ENCODE results near the gene STON2. TPM values are rescaled to one million over a fixed set of nuclear protein-coding genes. Genes with fewer than 3 reads are reported as not detected.

The STON2 gene
- total and polyA plus RNA-seq, 8 donors: 0.76 to 4.6 (median 1.8) TPM

DNA sequence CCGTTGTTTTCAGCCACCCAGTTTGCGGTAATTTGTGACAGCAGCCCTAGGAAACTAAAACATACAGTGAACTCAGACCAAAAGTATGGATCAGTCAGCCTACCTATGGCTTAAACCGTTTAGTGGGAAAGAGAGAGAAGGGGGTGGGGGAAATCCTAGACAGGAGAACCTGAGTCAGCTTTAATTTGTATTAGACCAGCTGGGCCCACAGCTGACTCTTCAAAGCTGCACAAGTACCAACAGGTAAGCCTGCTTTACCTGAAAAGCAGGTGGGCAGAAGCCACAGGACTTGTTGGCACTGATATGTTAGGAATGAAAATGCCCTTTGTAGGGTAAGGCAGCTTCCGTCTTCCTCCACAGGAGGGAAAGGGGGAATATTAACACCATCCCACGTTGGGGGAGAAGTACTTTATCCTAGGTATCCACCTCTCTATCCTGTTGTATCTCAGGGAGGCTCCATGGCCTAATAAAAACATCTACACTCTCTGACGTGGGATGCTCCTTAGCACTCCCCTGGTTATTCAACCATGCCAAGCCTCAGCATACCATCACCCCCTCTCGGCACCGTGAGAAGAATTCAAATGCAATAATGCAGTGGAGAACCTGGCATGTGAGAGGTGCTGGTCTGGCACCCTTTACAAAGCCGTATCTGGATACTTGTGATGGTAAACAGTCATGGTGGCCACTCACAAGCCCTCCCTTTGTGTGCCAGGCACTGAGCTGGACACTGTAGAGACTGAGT, 70.3 kb downstream of the STON2 start:
- no peaks in the 10 kb centered on the region for H3K27me3 ChIP-seq
- no peaks in the 10 kb centered on the region for H3K4me1 ChIP-seq
- H3K4me3 ChIP-seq: no peak overlapping the region
- H3K9me3 ChIP-seq: no peaks in the 10 kb centered on the region
- no peak for TF ChIP-seq CTCF (IDR thresholded peaks at IDR 0.05)
- FAIRE-seq: no peak
- no peak overlapping the region for H3K27ac ChIP-seq
- intact Hi-C loops (cut with DNase I): no loop called here
- ATAC-seq: peak in 2 of 4 donors; percentile 22 to 46
- DNase-seq: no peak
- WGBS, 2 donors: 64 to 76% methylated on average over 9 of the region's 9 CpGs
- no peaks in the 10 kb centered on the region for H3K36me3 ChIP-seq

GRCh38 chr14:81326451-81326850, 73.7 kb downstream of the STON2 start:
- intact Hi-C loops (cut with DNase I): no loop called here
- ATAC-seq: no peak
- no peaks in the 10 kb centered on the region for H3K9me3 ChIP-seq
- no peaks in the 10 kb centered on the region for H3K27me3 ChIP-seq
- no peak for DNase-seq
- no peak overlapping the region for H3K4me3 ChIP-seq
- TF ChIP-seq CTCF (IDR thresholded peaks at IDR 0.05): no peak
- H3K4me1 ChIP-seq: no peaks in the 10 kb centered on the region
- WGBS, 2 donors: 63 to 77% methylated on average over 2 of the region's 2 CpGs
- FAIRE-seq: no peak
- no peaks in the 10 kb centered on the region for H3K36me3 ChIP-seq
- no peak overlapping the region for H3K27ac ChIP-seq

DNA sequence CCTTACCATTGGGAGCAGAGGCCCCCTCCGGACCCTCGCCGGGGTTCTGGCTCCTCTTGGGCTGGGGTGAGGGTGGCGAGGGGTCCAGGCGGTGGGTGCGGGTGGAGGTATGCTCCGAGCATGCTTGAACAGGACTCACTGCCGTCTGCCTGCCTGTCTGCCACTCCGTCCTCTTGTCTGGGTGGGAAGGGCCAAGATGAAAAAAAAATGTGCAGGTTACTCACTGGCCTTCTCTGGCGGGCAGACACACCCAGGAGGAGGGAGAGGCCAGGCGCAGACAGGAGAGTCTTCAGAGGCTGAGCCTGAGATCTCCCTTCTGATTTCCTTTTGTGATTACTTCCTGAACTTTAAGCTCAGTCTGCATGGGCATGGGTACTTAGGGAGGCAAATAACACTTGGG, 76.1 kb downstream of the STON2 start:
- H3K27me3 ChIP-seq: no peaks in the 10 kb centered on the region
- H3K36me3 ChIP-seq: no peaks in the 10 kb centered on the region
- H3K9me3 ChIP-seq: no peaks in the 10 kb centered on the region
- peak overlapping the region in 2 of 4 donors; percentile 12 to 23 for H3K4me3 ChIP-seq
- peak in 3 of 4 donors; percentile 59 to 83 (median 83) for ATAC-seq
- H3K4me1 ChIP-seq: no peaks in the 10 kb centered on the region
- intact Hi-C loops (cut with DNase I): no loop called here
- no peak for TF ChIP-seq CTCF (IDR thresholded peaks at IDR 0.05)
- no peak overlapping the region for H3K27ac ChIP-seq
- WGBS, 2 donors: 41 to 46% methylated on average over 11 of the region's 11 CpGs
- peak in 1 of 6 donors; percentile 49 for DNase-seq
- no peak for FAIRE-seq

- H3K4me1 ChIP-seq: no peaks in the 10 kb centered on the region
- H3K36me3 ChIP-seq: no peaks in the 10 kb centered on the region
- no peak for TF ChIP-seq CTCF (IDR thresholded peaks at IDR 0.05)
- H3K9me3 ChIP-seq: no peaks in the 10 kb centered on the region
- H3K27me3 ChIP-seq: no peaks in the 10 kb centered on the region
- DNase-seq (no peak), FAIRE-seq (no peak), ATAC-seq (no peak)
- no peak overlapping the region for H3K27ac ChIP-seq
- intact Hi-C loops (cut with DNase I): no loop called here
- 29 to 41% methylated on average over 2 of the region's 2 CpGs for WGBS, 2 donors
- H3K4me3 ChIP-seq: no peak overlapping the region
Measured at GRCh38 chr14:81323093-81323492, 77.0 kb downstream of the STON2 start.

- 91% methylated on average over 3 of the region's 3 CpGs for WGBS, 2 donors
- no peak for ATAC-seq
- Histone ChIP-seq H3K27ac (no peak overlapping the region), H3K27me3 (no peaks in the 10 kb centered on the region), H3K4me1 (no peaks in the 10 kb centered on the region), H3K9me3 (no peaks in the 10 kb centered on the region), H3K4me3 (no peak overlapping the region), H3K36me3 (no peaks in the 10 kb centered on the region)
- DNase-seq: no peak
- TF ChIP-seq CTCF (IDR thresholded peaks at IDR 0.05): no peak
- FAIRE-seq: no peak
- intact Hi-C loops (cut with DNase I): no loop called here
Measured at GRCh38 chr14:81319946-81320345, 80.2 kb downstream of the STON2 start.
